ENCODE results near the gene STAT6. TPM values are rescaled to one million over a fixed set of nuclear protein-coding genes. Genes with fewer than 3 reads are reported as not detected.

The STAT6 gene
- 133 and 158 TPM in 2 replicates for total RNA-seq

GRCh38 chr12:57111031-57111734 is at the start of gene STAT6:
Gene STAT6, minus strand, starts transcription at chr12:57111362. Its CDS starts 3,084 bp downstream, at chr12:57108278.

GRCh38 chr12:57146961-57147944 is 36.1 kb upstream of the STAT6 start, which contains the start of gene LRP1-AS:
Gene LRP1-AS, minus strand, starts transcription at chr12:57147619.

GRCh38 chr12:57127726-57128518 is 16.8 kb upstream of the STAT6 start, which contains the start of gene LRP1:
Gene LRP1, plus strand, starts transcription at chr12:57128483. Its CDS starts 482 bp downstream, at chr12:57128965.

GRCh38 chr12:57088354-57089270 is 22.6 kb downstream of the STAT6 start, which contains the start of gene NAB2:
Gene NAB2, plus strand, starts transcription at chr12:57089114. Its CDS starts 158 bp downstream, at chr12:57089272.

GRCh38 chr12:57078519-57079404 is 32.4 kb downstream of the STAT6 start, which contains the start of gene NEMP1:
Gene NEMP1, minus strand, starts transcription at chr12:57078791. Its CDS starts 46 bp downstream, at chr12:57078745.

GRCh38 chr12:57049890-57050289 is 61.3 kb downstream of the STAT6 start, which contains the start of gene MYO1A:
Gene MYO1A, minus strand, starts transcription at chr12:57050129. Its CDS starts 1,806 bp downstream, at chr12:57048323.

Other genes with a start within 250 kb of the STAT6 start
- gene SDR9C7, start 177.0 kb downstream of the STAT6 start, total RNA-seq: not detected in 2 replicates
- 0.11 and 0.13 TPM in 2 replicates for gene RDH16, start 153.8 kb downstream of the STAT6 start, total RNA-seq
- 5.1 and 5.2 TPM in 2 replicates for gene ZBTB39, start 104.8 kb downstream of the STAT6 start, total RNA-seq
- gene TAC3, start 94.8 kb downstream of the STAT6 start, total RNA-seq: not detected in 2 replicates
- gene MYO1A, start 61.2 kb downstream of the STAT6 start, total RNA-seq: 0.32 TPM in 1 of 2 replicates, not detected in the other
- 8.5 and 15.5 TPM in 2 replicates for gene NEMP1, start 32.6 kb downstream of the STAT6 start, total RNA-seq
- 37.0 and 46.5 TPM in 2 replicates for gene NAB2, start 22.2 kb downstream of the STAT6 start, total RNA-seq
- gene LRP1, start 17.1 kb upstream of the STAT6 start, total RNA-seq: 495 and 578 TPM in 2 replicates
- not detected in 2 replicates for gene LRP1-AS, start 36.3 kb upstream of the STAT6 start, total RNA-seq
- gene NXPH4, start 105.4 kb upstream of the STAT6 start, total RNA-seq: 4.3 and 5.2 TPM in 2 replicates
- 251 and 302 TPM in 2 replicates for gene SHMT2, start 118.3 kb upstream of the STAT6 start, total RNA-seq
- 0.54 and 0.65 TPM in 2 replicates for gene STAC3, start 139.8 kb upstream of the STAT6 start, total RNA-seq

Data from articular chondrocyte of knee joint (primary cell).